Brain microvascular endothelial cell (primary cell): ENCODE results near the gene EDA.

ENCODE experiments used
- DNase-seq: peaks from one replicate; pipeline ENCODE4 v3.0.0-alpha.2; 2020
- H3K27ac ChIP-seq: fragments of 250-450 bp; sonication (Bioruptor Pico); 2 replicates; pipeline ENCODE4 v1.5.1; 2020; ENCODE audit warnings: mild to moderate bottlenecking, moderate library complexity
- H3K27me3 ChIP-seq: fragments of 250-450 bp; sonication (Bioruptor Pico); replicated peaks from 2 replicates; pipeline ENCODE4 v1.5.1; 2020; ENCODE audit warnings: mild to moderate bottlenecking
- H3K36me3 ChIP-seq: fragments of 250-450 bp; sonication (Bioruptor Pico); replicated peaks from 2 replicates; pipeline ENCODE4 v1.5.1; 2020; ENCODE audit warnings: mild to moderate bottlenecking
- H3K4me3 ChIP-seq: 2 replicates; pipeline ENCODE4 v1.5.1; 2011; ENCODE audit warnings: low read depth, mild to moderate bottlenecking, control low read depth, low read length, moderate library complexity
- CTCF ChIP-seq: IDR thresholded peaks from 2 replicates; pipeline ENCODE4 v1.5.1; 2011; ENCODE audit warnings: low read depth, mild to moderate bottlenecking, moderate library complexity, low read length, control low read depth, inconsistent platforms; ENCODE audit errors: missing control alignments
- in situ Hi-C: cut with HindIII; loops from 2 replicates; pipeline ENCODE4 v1.10.0; 2017; ENCODE audit warnings: low sequenced_read_pairs, low pct_ligation_motif_present

The EDA gene

GRCh38 chrX:69674891-69675290 lies 59.0 kb downstream of the EDA start:
- DNase-seq: no peak
- no peaks in the 10 kb centered on the region for H3K36me3 ChIP-seq
- no peaks in the 10 kb centered on the region for H3K27me3 ChIP-seq
- H3K4me3 ChIP-seq: no peak overlapping the region
- no peak for TF ChIP-seq CTCF
- H3K27ac ChIP-seq: no peak overlapping the region
- in situ Hi-C loops: no loop called here

- Histone ChIP-seq H3K4me3 (no peak overlapping the region), H3K36me3 (no peaks in the 10 kb centered on the region), H3K27me3 (no peaks in the 10 kb centered on the region), H3K27ac (no peak overlapping the region)
- no peak for DNase-seq
- in situ Hi-C loops: no loop called here
- TF ChIP-seq CTCF: no peak
These were observed 89.9 kb downstream of the EDA start for GRCh38 chrX:69705818-69706217.

GRCh38 chrX:69718102-69718501 lies 102.2 kb downstream of the EDA start:
- no peak for TF ChIP-seq CTCF
- H3K36me3 ChIP-seq: no peaks in the 10 kb centered on the region
- no peak for DNase-seq
- no peaks in the 10 kb centered on the region for H3K27me3 ChIP-seq
- no peak overlapping the region for H3K27ac ChIP-seq
- H3K4me3 ChIP-seq: no peak overlapping the region
- in situ Hi-C loops: no loop called here

GRCh38 chrX:69724307-69724706 lies 108.4 kb downstream of the EDA start:
- H3K27ac ChIP-seq: no peak overlapping the region

GRCh38 chrX:69740317-69740716 lies 124.4 kb downstream of the EDA start:
- TF ChIP-seq CTCF: no peak
- no peak for DNase-seq
- Histone ChIP-seq H3K36me3 (no peaks in the 10 kb centered on the region), H3K4me3 (no peak overlapping the region), H3K27me3 (no peaks in the 10 kb centered on the region), H3K27ac (no peak overlapping the region)
- in situ Hi-C loops: no loop called here

More at GRCh38 chrX:69724307-69724706, 108.4 kb downstream of the EDA start:
- H3K4me3 ChIP-seq: no peak overlapping the region
- no peak for DNase-seq
- no peaks in the 10 kb centered on the region for H3K27me3 ChIP-seq
- no peaks in the 10 kb centered on the region for H3K36me3 ChIP-seq
- in situ Hi-C loops: no loop called here
- no peak for TF ChIP-seq CTCF

- Histone ChIP-seq H3K4me3 (no peak overlapping the region), H3K27me3 (no peaks in the 10 kb centered on the region), H3K27ac (no peak overlapping the region), H3K36me3 (no peaks in the 10 kb centered on the region)
- no peak for DNase-seq
- in situ Hi-C loops: no loop called here
- no peak for TF ChIP-seq CTCF
These were observed 125.8 kb downstream of the EDA start for GRCh38 chrX:69741721-69742120.
